Transverse colon (tissue), 4 donors: ENCODE measurements around the gene LRSAM1. TPM values are rescaled to one million over a fixed set of nuclear protein-coding genes. Genes with fewer than 3 reads are reported as not detected.

Experiments used
- DNase-seq: peaks from one replicate; pipeline ENCODE4 v3.0.0-alpha.2; 2019
- H3K27ac ChIP-seq, 4 donors: fragments of 200-600 bp; sonication (generic); 2 replicates each; pipeline ENCODE4 v1.5.1; 2016 to 2018; ENCODE audit warnings: inconsistent platforms in 4 of 4
- H3K27me3 ChIP-seq: fragments of 200-600 bp; sonication (generic); 2 replicates; pipeline ENCODE4 v1.5.1; 2017; ENCODE audit warnings: inconsistent platforms
- H3K36me3 ChIP-seq, 4 donors: fragments of 200-600 bp; sonication (generic); 2 replicates each; pipeline ENCODE4 v1.5.1; 2017 to 2019; ENCODE audit warnings: inconsistent platforms in 4 of 4
- H3K4me1 ChIP-seq, 4 donors: fragments of 200-600 bp; sonication (generic); 2 replicates each; pipeline ENCODE4 v1.5.1; 2017 to 2020; ENCODE audit warnings: inconsistent platforms in 4 of 4
- H3K4me3 ChIP-seq, 4 donors: fragments of 200-600 bp; sonication (generic); 1 replicate in 1 of 4; 2 replicates in 3 of 4; pipeline versions ENCODE4 v1.5.1 to v1.6.1; 2017 to 2019; ENCODE audit warnings: inconsistent platforms in 4 of 4
- H3K9me3 ChIP-seq, 2 donors: fragments of 200-600 bp; sonication (generic); 2 replicates each; pipeline ENCODE4 v1.5.1; 2017 to 2019; ENCODE audit warnings: inconsistent platforms in 2 of 2
- CTCF ChIP-seq, 5 experiments: fragments of 200-600 bp in 3 of 5; fragments of 450-650 bp in 2 of 5; sonication (generic) in 3 of 5; IDR thresholded peaks; 1 replicate in 2 of 5; 2 replicates in 3 of 5; pipeline ENCODE4 v1.5.1; 2016 to 2017; ENCODE audit warnings: antibody characterized with exemption in 5 of 5, inconsistent platforms in 3 of 5, mild to moderate bottlenecking in 2 of 5, moderate library complexity in 1 of 5
- EP300 ChIP-seq: sonication (generic); formaldehyde crosslinking; IDR thresholded peaks from one replicate; pipeline ENCODE4 v1.6.1; 2017; ENCODE audit warnings: antibody characterized with exemption, low read depth
- POLR2A ChIP-seq: fragments of 450-650 bp; IDR thresholded peaks from one replicate; pipeline ENCODE4 v1.6.1; 2016; ENCODE audit warnings: antibody characterized with exemption, mild to moderate bottlenecking, moderate library complexity
- POLR2AphosphoS5 ChIP-seq, 3 donors: sonication (generic); formaldehyde crosslinking; IDR thresholded peaks; one replicate each; pipeline ENCODE4 v1.6.1; 2016; ENCODE audit warnings: antibody characterized with exemption in 3 of 3
- WGBS, 2 donors: methylation state at CpG; one replicate each; pipeline ENCODE4 v1.1.5; 2018; ENCODE audit warnings: low coverage in 1 of 2; 5-methylcytosine and 5-hydroxymethylcytosine counted together
- in situ Hi-C, 4 donors: fragments of 200-750 bp; cut with MboI; loops; one replicate each; pipeline versions ENCODE4 v1.15.0 to v1.15.1; 2017; ENCODE audit warnings: low sequenced_read_pairs in 3 of 4, low pct_ligation_motif_present in 1 of 4, low pct_unique_long_range_greater_than_20kb in 1 of 4
- intact Hi-C: fragments of 100-400 bp; cut with DNase I; formaldehyde crosslinking; loops from one replicate; pipeline ENCODE4 v1.15.1; 2023; ENCODE audit warnings: low total_unique reads
- total RNA-seq, 4 donors: library from RNA; depleted of rRNA; stranded (reverse); fragments of >200 nt; gene quantifications; one replicate each; pipeline ENCODE4 v1.1.0, GENCODE V29; 2016

The LRSAM1 gene
- total RNA-seq, 4 donors from 2014 or later, result 16.2 to 39.2 (median 26.2) TPM

DNA sequence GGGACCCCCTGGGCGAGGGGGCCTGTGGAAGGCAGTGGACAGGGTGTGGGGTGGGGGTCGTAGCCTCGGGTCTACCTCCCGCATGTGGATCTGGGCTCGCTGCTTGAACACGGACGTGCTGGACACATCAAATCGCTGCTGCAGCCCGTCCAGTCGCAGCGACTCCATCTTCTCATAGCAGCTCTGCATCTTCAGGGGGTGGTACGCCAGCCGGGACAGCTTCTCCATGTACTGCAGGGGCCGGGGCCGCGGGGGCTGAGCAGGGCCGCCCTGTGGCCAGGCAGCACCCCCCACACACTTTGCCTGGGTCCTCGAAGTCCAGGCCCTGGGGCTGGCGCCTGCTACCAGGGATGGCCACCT lies 57.6 kb downstream of the LRSAM1 start:
- 89% methylated on average over 19 of the region's 19 CpGs; no CpG with 5 or more reads in 1 of the 2 donors for WGBS, 2 donors
- no peak for DNase-seq
- Histone ChIP-seq H3K27me3 (no peaks in the 10 kb centered on the region), H3K27ac (peak overlapping the region in 2 of 4 donors; percentile 45 to 62), H3K4me1 (peaks cover 0 to 8% (median 3%) of the 10 kb centered on the region in 4 donors), H3K4me3 (no peak overlapping the region), H3K36me3 (peaks cover 0 to 43% (median 14%) of the 10 kb centered on the region in 4 donors), H3K9me3 (no peaks in the 10 kb centered on the region)
- intact Hi-C loops (loop anchor here (10.0 kb wide), 1 partner anchor 226 kb away; the partner anchor contains the start of gene TOR2A), in situ Hi-C loops (loop anchor here in 2 of 4 donors (10.0 to 25.0 kb wide), 2 partner anchors 76 to 228 kb away; partner anchors contain the start of gene TOR2A (in 1 of the 2))
- TF ChIP-seq CTCF (IDR thresholded peaks at IDR 0.05) (no peak), POLR2A (no peak), EP300 (no peak), POLR2AphosphoS5 (IDR thresholded peaks at IDR 0.05) (no peak)

- Histone ChIP-seq H3K27ac (peak overlapping the region; percentile 21 to 62 (median 51)), H3K9me3 (no peaks in the 10 kb centered on the region), H3K36me3 (peaks cover 0 to 46% (median 16%) of the 10 kb centered on the region in 4 donors), H3K4me1 (peaks cover 0 to 8% (median 3%) of the 10 kb centered on the region in 4 donors), H3K4me3 (no peak overlapping the region), H3K27me3 (no peaks in the 10 kb centered on the region)
- in situ Hi-C loops (loop anchor here in 2 of 4 donors (10.0 to 25.0 kb wide), 2 partner anchors 75 to 228 kb away; partner anchors contain the start of gene TOR2A (in 1 of the 2)), intact Hi-C loops (loop anchor here (10.0 kb wide), 1 partner anchor 225 kb away; the partner anchor contains the start of gene TOR2A)
- no peak for TF ChIP-seq CTCF (IDR thresholded peaks at IDR 0.05)
- WGBS, 2 donors, result 67 to 73% methylated on average over 8 to 13 of the region's 13 CpGs
- no peak for DNase-seq
Observed at GRCh38 chr9:127509261-127509954, 58.1 kb downstream of the LRSAM1 start.

DNA sequence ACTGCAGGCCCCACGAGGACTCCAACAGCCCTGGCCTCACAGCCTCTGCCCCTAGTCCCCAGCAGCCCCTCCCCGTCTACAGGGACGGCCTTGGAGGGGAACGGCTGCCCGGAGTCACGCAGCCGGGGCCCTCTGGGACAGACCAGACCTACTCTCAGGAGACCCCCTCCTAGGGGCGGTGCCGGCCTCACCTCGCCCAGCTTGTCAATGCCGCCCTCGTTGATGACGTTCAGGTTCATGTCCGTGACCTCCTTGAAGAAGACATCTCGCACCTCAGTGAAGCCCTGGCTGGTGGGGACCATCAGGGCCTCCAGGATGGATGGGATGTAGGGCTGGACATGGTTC lies 58.6 kb downstream of the LRSAM1 start:
- Histone ChIP-seq H3K36me3 (peaks cover 0 to 52% (median 17%) of the 10 kb centered on the region in 4 donors), H3K4me1 (peaks cover 0 to 8% (median 3%) of the 10 kb centered on the region in 4 donors), H3K4me3 (no peak overlapping the region), H3K27ac (peak overlapping the region; percentile 21 to 62 (median 51)), H3K27me3 (no peaks in the 10 kb centered on the region), H3K9me3 (no peaks in the 10 kb centered on the region)
- TF ChIP-seq POLR2A (no peak), EP300 (no peak), CTCF (IDR thresholded peaks at IDR 0.05) (no peak), POLR2AphosphoS5 (IDR thresholded peaks at IDR 0.05) (no peak)
- 64% methylated on average over 8 of the region's 15 CpGs; no CpG with 5 or more reads in 1 of the 2 donors for WGBS, 2 donors
- DNase-seq, result no peak
- intact Hi-C loops (loop anchor here (10.0 kb wide), 1 partner anchor 225 kb away; the partner anchor contains the start of gene TOR2A), in situ Hi-C loops (loop anchor here in 3 of 4 donors (5.0 to 25.0 kb wide), 3 partner anchors 75 to 227 kb away; partner anchors contain the start of gene TOR2A (in 1 of the 3))

DNA sequence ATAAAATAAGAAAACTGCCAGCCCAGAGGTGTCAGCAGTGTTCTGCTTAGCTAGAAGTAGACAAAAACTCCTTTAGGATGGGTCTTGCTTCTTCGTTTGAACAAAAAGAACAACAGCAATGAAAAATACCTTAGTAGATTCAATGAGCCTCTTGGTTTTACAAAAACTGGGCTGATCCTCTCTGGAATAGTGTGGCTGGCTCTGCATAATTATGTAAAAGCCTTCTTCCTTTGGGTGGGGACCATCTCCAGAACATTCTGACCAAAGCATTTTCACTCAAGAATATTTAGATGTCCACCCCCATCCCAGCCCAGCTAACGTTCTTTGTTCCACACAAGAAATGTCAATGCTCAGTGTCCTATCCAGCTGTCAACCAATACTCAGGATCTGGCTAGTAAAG lies 63.2 kb downstream of the LRSAM1 start:
- no peak for DNase-seq
- Histone ChIP-seq H3K9me3 (no peaks in the 10 kb centered on the region), H3K36me3 (peaks cover 0 to 50% (median 20%) of the 10 kb centered on the region in 4 donors), H3K27me3 (no peaks in the 10 kb centered on the region), H3K27ac (no peak overlapping the region), H3K4me1 (peaks cover 0 to 15% (median 4%) of the 10 kb centered on the region in 4 donors), H3K4me3 (no peak overlapping the region)
- no peak for TF ChIP-seq POLR2A
- no peak for TF ChIP-seq EP300
- no peak for TF ChIP-seq CTCF (IDR thresholded peaks at IDR 0.05)
- no peak for TF ChIP-seq POLR2AphosphoS5 (IDR thresholded peaks at IDR 0.05)
- intact Hi-C loops, result no loop called here
- WGBS, 2 donors, result 50 to 56% methylated on average over 1 to 2 of the region's 2 CpGs
- in situ Hi-C loops, result loop anchor here in 2 of 4 donors (5.0 to 25.0 kb wide), 2 partner anchors 73 to 223 kb away; partner anchors contain the start of gene TOR2A (in 1 of the 2)
